Stimulated activated CD8-positive, alpha-beta memory T cell treated with anti-CD3 and anti-CD28 coated beads, Interleukin-2, amount 100 ng/mL, for 48 hours (primary cell): ENCODE results near the gene ZFP30.
"Not testable (repeated sequence)": the region's sequence is repeated elsewhere in the genome, so short reads cannot be mapped to it uniquely, and the experiment has no call there.

ENCODE experiments used
- DNase-seq, 2 donors: peaks; one replicate each; pipeline ENCODE4 v3.0.0-alpha.2; 2020; ENCODE audit warnings: low read depth in 2 of 2

The ZFP30 gene

DNA sequence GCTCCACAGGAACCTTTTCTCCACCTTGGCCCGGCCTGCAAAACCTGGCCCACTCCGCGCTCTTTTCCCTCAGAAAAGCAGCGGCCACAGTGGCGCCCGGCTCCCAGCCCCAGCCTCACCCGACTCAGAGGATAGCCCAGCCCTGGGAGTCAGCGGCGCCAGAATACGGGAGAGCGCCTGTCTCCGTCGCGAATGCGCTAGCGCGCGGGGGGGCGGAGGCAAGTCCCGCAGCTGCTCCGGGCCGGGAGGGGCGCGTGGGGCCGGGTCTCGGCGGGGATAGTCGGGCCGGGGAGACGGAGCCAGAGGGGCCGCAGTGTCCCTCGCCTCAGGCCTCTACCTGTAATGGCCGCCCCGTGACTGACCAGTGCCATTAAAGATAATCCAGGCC, at the start of gene ZFP30:
TSS of gene ZFP30 (minus strand) at position 165 of the 388 bp plus-strand sequence. CDS start 7,643 bp downstream, outside the sequence.
- DNase-seq: peak; percentile 59 to 70

DNA sequence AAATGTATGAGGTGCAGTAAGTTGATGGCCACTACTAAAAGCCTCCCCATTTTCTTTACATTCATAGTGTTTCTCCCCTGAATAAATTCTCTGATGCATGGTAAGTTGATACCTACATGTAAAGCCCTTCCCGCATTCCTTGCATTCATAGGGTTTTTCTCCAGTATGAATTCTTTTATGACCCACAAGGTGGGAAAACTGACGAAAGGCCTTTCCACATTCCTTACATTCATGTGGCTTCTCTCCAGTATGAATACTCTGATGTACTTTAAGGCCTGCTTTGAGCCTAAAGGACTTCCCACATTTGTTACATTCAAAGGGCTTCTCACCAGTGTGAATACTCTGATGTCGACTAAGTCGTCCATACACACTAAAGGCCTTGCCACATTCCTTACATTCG, 43.8 kb upstream of the ZFP30 start:
- no peak for DNase-seq

- DNase-seq: no peak
Measured at GRCh38 chr19:37698216-37698615, 43.0 kb upstream of the ZFP30 start.

DNA sequence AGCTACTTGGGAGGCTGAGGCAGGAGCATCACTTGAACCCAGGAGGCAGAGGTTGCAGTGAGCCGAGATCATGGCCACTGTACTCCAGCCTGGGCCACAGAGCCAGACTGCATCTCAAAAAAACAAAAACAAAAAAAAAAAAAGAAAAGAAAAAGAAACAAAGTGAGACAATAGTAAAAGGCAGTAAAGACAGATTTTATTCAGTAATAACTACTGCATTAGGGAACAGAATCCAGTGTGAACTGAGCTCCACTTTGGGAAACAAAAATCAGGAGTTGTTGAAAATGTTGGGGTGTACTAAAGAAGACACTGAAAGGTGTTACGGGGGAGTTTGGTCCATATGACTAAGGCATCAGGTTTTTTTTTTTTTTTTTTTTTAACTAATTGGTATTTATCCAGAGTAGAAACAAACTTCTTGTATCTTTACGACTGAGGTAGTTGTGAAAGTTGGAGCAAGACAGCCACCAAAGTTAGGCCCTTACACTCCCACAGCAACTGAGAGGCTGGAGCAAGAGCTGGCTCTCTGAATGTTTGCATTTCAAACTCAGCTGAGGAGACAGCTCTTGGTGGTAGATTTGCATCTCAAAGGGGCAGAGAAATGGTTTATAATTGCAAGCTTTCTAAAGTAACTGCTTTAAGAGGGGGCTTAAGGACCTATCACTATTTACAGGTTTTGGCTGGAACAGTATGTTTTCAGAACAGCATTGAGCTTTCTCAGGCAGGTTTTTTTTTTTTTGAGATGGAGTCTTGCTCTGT, 40.1 kb upstream of the ZFP30 start:
- DNase-seq: no peak

GRCh38 chr19:37692956-37693620, 37.8 kb upstream of the ZFP30 start:
- DNase-seq: no peak

DNA sequence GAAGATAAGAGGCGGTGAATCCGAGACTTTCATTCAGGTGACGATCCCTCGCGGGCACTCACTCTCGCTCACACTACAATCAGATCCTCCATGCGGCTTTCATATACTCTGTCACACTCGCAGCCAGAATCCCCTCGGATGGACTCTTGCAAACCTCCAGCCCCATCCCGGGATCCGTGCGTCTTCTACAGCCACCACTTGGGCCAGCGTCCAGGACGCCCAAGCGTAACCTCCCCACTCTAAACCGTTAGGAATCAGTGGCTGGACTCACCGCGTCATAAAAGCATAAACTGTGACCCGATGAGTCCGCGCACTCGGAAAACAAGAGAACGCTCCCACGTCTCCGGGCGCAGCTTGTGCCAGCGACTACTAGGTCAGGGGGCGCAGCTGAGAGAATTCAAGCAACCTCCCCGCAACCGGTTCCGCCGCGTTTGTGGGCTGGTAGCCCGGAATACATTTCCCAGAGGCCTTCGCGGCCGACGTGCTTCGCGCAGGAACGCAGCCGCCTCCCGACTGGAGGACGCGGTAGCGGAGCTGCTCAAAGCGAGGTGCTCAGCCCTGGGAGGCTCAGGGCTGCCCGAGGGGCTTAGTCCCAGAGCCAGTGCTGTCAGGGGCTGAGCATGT, 36.7 kb upstream of the ZFP30 start:
- peak; percentile 43 to 70 for DNase-seq

DNA sequence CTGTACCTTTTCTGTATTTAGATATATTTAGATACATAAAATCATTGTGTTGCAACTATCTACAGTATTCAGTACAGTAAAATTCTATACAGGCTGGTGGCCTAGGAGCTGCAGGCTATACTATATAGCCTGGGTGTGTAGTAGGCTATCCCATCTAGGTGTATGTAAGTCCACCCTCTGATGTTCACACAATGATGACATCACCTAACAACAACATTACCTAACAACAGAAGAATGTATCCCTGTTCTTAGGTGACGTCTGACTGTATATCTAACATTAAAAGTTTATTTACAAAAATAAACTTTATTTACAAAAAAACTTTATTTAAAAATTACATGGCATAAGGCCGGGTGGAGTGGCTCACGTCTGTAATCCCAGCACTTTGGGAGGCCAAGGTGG, 28.3 kb upstream of the ZFP30 start:
- DNase-seq: no peak

DNA sequence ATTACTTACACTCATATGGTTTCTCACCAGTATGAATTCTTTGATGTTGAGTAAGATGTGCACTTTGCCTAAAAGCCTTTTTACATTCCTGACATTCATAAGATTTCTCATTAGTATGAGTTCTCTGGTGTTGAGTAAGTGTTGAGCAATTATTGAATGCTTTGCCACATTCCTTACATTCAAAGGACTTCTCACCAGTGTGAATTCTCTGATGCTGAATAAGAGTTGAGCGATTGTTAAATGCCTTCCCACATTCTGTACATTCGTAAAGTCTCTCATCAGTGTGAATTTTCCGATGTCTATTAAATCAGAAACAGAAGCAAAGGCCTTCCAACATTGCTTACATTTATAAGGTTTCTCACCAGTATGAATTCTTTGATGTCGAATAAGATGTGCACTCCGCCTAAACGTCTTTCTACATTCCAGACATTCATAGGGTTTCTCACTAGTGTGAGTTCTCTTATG, 14.2 kb upstream of the ZFP30 start:
- no peak for DNase-seq

GRCh38 chr19:37657157-37657556, 1.9 kb upstream of the ZFP30 start:
- not testable (repeated sequence) for DNase-seq

- peak; percentile 75 to 83 for DNase-seq
Measured at GRCh38 chr19:37655689-37656371, 565 bp upstream of the ZFP30 start.

DNA sequence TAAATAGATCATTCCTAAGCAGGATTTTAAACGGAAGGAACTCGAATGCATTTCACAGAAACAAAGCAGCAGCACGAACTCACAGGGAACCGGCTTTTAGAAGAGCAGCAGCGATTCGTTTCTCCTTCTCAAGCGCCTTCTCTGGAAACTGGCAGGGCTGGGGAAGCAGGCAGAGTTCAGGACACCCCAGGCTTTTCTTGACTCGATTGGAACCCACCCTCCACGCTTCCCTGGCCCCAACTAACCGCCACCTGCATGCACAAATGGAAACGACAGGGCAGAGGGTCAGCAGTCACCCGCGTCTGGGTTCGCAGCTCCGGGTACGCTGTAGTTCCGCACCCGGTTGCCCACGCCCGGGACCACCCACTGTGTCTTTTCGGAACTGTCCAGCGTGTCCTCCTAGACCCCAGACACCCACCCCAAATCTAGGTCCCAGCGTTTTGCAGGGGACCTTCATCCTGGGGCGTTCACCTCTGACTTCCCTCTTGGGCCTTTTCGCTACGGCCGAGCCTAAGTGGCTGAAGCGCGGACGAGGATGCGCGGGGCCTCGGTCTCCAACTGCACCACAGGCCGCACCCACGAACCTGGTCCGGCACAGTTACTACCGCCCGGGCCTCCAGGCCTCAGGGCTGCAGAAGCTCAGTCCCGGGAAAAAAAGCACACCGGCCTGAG, 500 bp downstream of the ZFP30 start:
- peak; percentile 8 to 12 for DNase-seq

DNA sequence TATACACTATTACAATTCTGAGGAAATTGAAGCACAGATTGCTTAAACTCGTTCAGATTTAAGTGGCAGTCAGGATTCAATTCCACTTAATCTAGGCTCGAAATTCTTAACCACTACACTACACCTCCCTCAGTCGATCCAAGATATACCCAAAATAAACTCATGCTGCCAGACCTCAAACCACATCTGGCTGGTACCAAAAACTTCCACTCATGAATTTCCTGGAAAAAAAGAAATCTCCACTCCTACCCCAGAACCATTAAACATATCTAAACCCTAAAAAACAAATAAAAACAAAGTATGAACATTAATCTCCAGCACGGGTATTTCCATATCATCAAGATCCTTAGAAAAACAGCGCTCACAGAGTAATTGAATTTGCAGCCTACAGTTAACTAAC, 1.1 kb downstream of the ZFP30 start:
- DNase-seq: no peak

GRCh38 chr19:37635076-37636056, 19.9 kb downstream of the ZFP30 start:
- DNase-seq: no peak

DNA sequence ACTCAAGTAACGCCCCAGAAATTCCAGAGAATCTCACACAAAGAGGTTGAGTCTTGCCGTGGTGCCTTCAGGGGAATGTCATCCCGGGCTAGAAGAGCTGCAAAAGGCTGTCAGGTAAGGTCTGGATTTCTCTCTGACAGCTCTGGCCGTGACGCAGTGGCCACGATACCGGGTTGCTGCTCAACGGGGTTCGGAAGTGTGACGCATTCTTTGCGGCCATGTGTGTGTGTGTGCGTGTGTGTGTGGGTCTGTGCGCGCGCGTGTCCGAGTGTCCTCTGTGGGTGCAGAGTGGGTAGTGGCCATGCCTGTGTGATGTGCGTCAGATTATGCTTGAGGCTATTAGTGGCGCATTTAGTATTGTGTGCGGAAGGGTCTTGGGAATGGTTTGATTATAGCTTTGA, 60.3 kb downstream of the ZFP30 start:
- peak; percentile 16 to 39 for DNase-seq

GRCh38 chr19:37594304-37594981, 60.8 kb downstream of the ZFP30 start, which contains the start of the genes ZNF540 and ZNF571:
Gene ZNF540, plus strand, starts transcription at chr19:37594876. Its CDS starts 3,572 bp downstream, at chr19:37598448.
Gene ZNF571, minus strand, starts transcription at chr19:37594792. Its CDS starts 8,116 bp downstream, at chr19:37586676.
- peak; percentile 82 to 90 for DNase-seq

- DNase-seq: no peak
Measured at GRCh38 chr19:37593996-37594303, 61.3 kb downstream of the ZFP30 start.

- no peak for DNase-seq
Measured at GRCh38 chr19:37583340-37583739, 71.9 kb downstream of the ZFP30 start.

GRCh38 chr19:37572203-37572602, 83.1 kb downstream of the ZFP30 start:
- DNase-seq: no peak

- DNase-seq: no peak
Measured at GRCh38 chr19:37565370-37565669, 89.9 kb downstream of the ZFP30 start.
